Activated CD4-positive, alpha-beta memory T cell treated with anti-CD3 and anti-CD28 coated beads for 36 hours (primary cell): ENCODE measurements around the gene CISH. TPM values are rescaled to one million over a fixed set of nuclear protein-coding genes. Genes with fewer than 3 reads are reported as not detected.

Source experiments
- CTCF ChIA-PET: fragments of 350-600 bp; sonication (Branson Sonifier 250); formaldehyde crosslinking; loops from one replicate; lab custom pipeline; 2021; ENCODE audit warnings: antibody characterized with exemption, inconsistent platforms; lab: Charles Lee
- POLR2A ChIA-PET: fragments of 350-600 bp; sonication (Branson Sonifier 250); formaldehyde crosslinking; loops from one replicate; lab custom pipeline; 2021; ENCODE audit warnings: antibody characterized with exemption; lab: Charles Lee
- DNase-seq: peaks from one replicate; pipeline ENCODE4 v3.0.0-alpha.2; 2020
- H3K27ac Mint-ChIP-seq: one replicate; pipeline ENCODE4 v1.8.0; 2021; ENCODE audit warnings: mixed read lengths
- H3K27me3 Mint-ChIP-seq: one replicate; pipeline ENCODE4 v1.8.0; 2021; ENCODE audit warnings: mixed read lengths
- H3K36me3 Mint-ChIP-seq: one replicate; pipeline ENCODE4 v1.8.0; 2021; ENCODE audit warnings: mixed read lengths
- H3K4me1 Mint-ChIP-seq: one replicate; pipeline ENCODE4 v1.8.0; 2021; ENCODE audit warnings: low read depth, mixed read lengths
- H3K4me3 Mint-ChIP-seq: one replicate; pipeline ENCODE4 v1.8.0; 2021; ENCODE audit warnings: mild to moderate bottlenecking, mixed read lengths
- H3K9me3 Mint-ChIP-seq: one replicate; pipeline ENCODE4 v1.8.0; 2021; ENCODE audit warnings: mixed read lengths
- intact Hi-C: fragments of 100-400 bp; cut with micrococcal nuclease; formaldehyde crosslinking; loops from one replicate; pipeline ENCODE4 v1.15.1; 2023
- total RNA-seq, 2 experiments: library from RNA; stranded (reverse); gene quantifications; one replicate each; pipeline ENCODE4 v1.2.3, GENCODE V29; 2021

The CISH gene
- total RNA-seq, 2 experiments from 2014 or later, result 319 TPM

GRCh38 chr3:50599716-50600118 is 11.9 kb downstream of the CISH start:
- Mint-ChIP-seq H3K27me3 (no peaks in the 10 kb centered on the region), H3K27ac (peak overlapping the region; percentile 100), H3K4me1 (peaks cover 81% of the 10 kb centered on the region), H3K36me3 (peaks cover 65% of the 10 kb centered on the region), H3K9me3 (no peaks in the 10 kb centered on the region), H3K4me3 (peak overlapping the region; percentile 98)
- POLR2A ChIA-PET, result interaction anchor here (6.8 to 24.8 kb wide), 3 partner anchors 10 to 27 kb away, joined by 283 to 1013 read pairs (median 859); partner anchors contain the start of genes C3orf18, CISH, HEMK1 and MAPKAPK3
- intact Hi-C loops, result loop anchor here (5.0 to 10.0 kb wide), 3 partner anchors 257 to 1675 kb away; partner anchors contain the start of genes GNAI2, RASSF1 and WDR82
- CTCF ChIA-PET, result interaction anchor here (7.8 to 20.7 kb wide), 3 partner anchors 10 to 27 kb away, joined by 163 to 908 read pairs (median 221); partner anchors contain the start of genes C3orf18, CISH, HEMK1 and MAPKAPK3
- no peak for DNase-seq

GRCh38 chr3:50599115-50599715 is 12.4 kb downstream of the CISH start:
- Mint-ChIP-seq H3K4me3 (peak overlapping the region; percentile 98), H3K4me1 (peaks cover 82% of the 10 kb centered on the region), H3K27me3 (no peaks in the 10 kb centered on the region), H3K36me3 (peaks cover 61% of the 10 kb centered on the region), H3K9me3 (no peaks in the 10 kb centered on the region), H3K27ac (peak overlapping the region; percentile 100)
- CTCF ChIA-PET, result interaction anchor here (2.2 to 20.7 kb wide), 4 partner anchors 10 to 53 kb away, joined by 6 to 908 read pairs (median 192); partner anchors contain the start of genes C3orf18, CISH, HEMK1 and MAPKAPK3
- intact Hi-C loops, result no loop called here
- peak; percentile 22 for DNase-seq
- POLR2A ChIA-PET, result interaction anchor here (6.8 to 24.8 kb wide), 3 partner anchors 9 to 26 kb away, joined by 283 to 1013 read pairs (median 859); partner anchors contain the start of genes C3orf18, CISH, HEMK1 and MAPKAPK3

GRCh38 chr3:50594253-50594785 is 17.3 kb downstream of the CISH start:
- Mint-ChIP-seq H3K27me3 (no peaks in the 10 kb centered on the region), H3K27ac (peak overlapping the region; percentile 98), H3K4me1 (peaks cover 78% of the 10 kb centered on the region), H3K36me3 (peaks cover 34% of the 10 kb centered on the region), H3K4me3 (no peak overlapping the region), H3K9me3 (no peaks in the 10 kb centered on the region)
- peak; percentile 40 for DNase-seq
- CTCF ChIA-PET, result interaction anchor here (0.7 to 10.3 kb wide), 4 partner anchors 19 to 791 kb away, joined by 3 to 299 read pairs (median 8); partner anchors contain the start of genes CISH, MANF and MAPKAPK3
- intact Hi-C loops, result no loop called here
- POLR2A ChIA-PET, result interaction anchor here (11.1 kb wide), 2 partner anchors 14 to 21 kb away, joined by 510 to 859 read pairs; partner anchors contain the start of genes C3orf18, CISH, HEMK1 and MAPKAPK3

GRCh38 chr3:50592568-50592967 is 19.0 kb downstream of the CISH start:
- peak overlapping the region; percentile 98 for H3K27ac Mint-ChIP-seq
- ChIA-PET POLR2A (interaction anchor here (0.8 to 11.1 kb wide), 3 partner anchors 16 to 256 kb away, joined by 3 to 859 read pairs (median 510); partner anchors contain the start of genes C3orf18, CISH, HEMK1 and MAPKAPK3), CTCF (interaction anchor here (0.8 to 10.3 kb wide), 5 partner anchors 9 to 135 kb away, joined by 3 to 317 read pairs (median 221); partner anchors contain the start of genes CISH, HEMK1 and MAPKAPK3)
- peaks cover 33% of the 10 kb centered on the region for H3K36me3 Mint-ChIP-seq
- peak overlapping the region; percentile 57 for H3K4me3 Mint-ChIP-seq
- peaks cover 81% of the 10 kb centered on the region for H3K4me1 Mint-ChIP-seq
- intact Hi-C loops, result no loop called here
- no peaks in the 10 kb centered on the region for H3K9me3 Mint-ChIP-seq
- DNase-seq, result peak; percentile 38
- H3K27me3 Mint-ChIP-seq, result no peaks in the 10 kb centered on the region

- Mint-ChIP-seq H3K27me3 (no peaks in the 10 kb centered on the region), H3K36me3 (peaks cover 38% of the 10 kb centered on the region), H3K27ac (peak overlapping the region; percentile 98), H3K4me1 (peaks cover 94% of the 10 kb centered on the region), H3K4me3 (peak overlapping the region; percentile 58), H3K9me3 (no peaks in the 10 kb centered on the region)
- ChIA-PET POLR2A (interaction anchor here (1.0 to 11.1 kb wide), 3 partner anchors 17 to 33 kb away, joined by 4 to 859 read pairs (median 510); partner anchors contain the start of genes C3orf18, CISH, HEMK1 and MAPKAPK3), CTCF (interaction anchor here (1.3 to 10.3 kb wide), 9 partner anchors 10 to 63 kb away, joined by 3 to 317 read pairs (median 7); partner anchors contain the start of genes C3orf18, CISH, HEMK1 and MAPKAPK3)
- peak; percentile 65 for DNase-seq
- intact Hi-C loops, result loop anchor here (1.0 kb wide), 1 partner anchor 21 kb away; no protein-coding TSS in a partner anchor
These were observed 20.3 kb downstream of the CISH start for GRCh38 chr3:50591196-50591741.

GRCh38 chr3:50588759-50589433 is 22.7 kb downstream of the CISH start:
- DNase-seq, result no peak
- POLR2A ChIA-PET, result interaction anchor here (11.1 kb wide), 2 partner anchors 16 to 19 kb away, joined by 510 to 859 read pairs; partner anchors contain the start of genes C3orf18, CISH, HEMK1 and MAPKAPK3
- peaks cover 94% of the 10 kb centered on the region for H3K4me1 Mint-ChIP-seq
- H3K4me3 Mint-ChIP-seq, result peak overlapping the region; percentile 68
- CTCF ChIA-PET, result interaction anchor here (0.6 to 10.3 kb wide), 7 partner anchors 11 to 1022 kb away, joined by 3 to 317 read pairs (median 8); partner anchors contain the start of genes CISH, HEMK1 and MAPKAPK3
- no peaks in the 10 kb centered on the region for H3K27me3 Mint-ChIP-seq
- intact Hi-C loops, result loop anchor here (1.0 kb wide), 1 partner anchor 16 kb away; no protein-coding TSS in a partner anchor
- H3K27ac Mint-ChIP-seq, result peak overlapping the region; percentile 98
- H3K36me3 Mint-ChIP-seq, result peaks cover 37% of the 10 kb centered on the region
- no peaks in the 10 kb centered on the region for H3K9me3 Mint-ChIP-seq

- H3K36me3 Mint-ChIP-seq, result peaks cover 42% of the 10 kb centered on the region
- H3K27me3 Mint-ChIP-seq, result no peaks in the 10 kb centered on the region
- intact Hi-C loops, result loop anchor here (1.0 kb wide), 1 partner anchor 15 kb away; no protein-coding TSS in a partner anchor
- H3K4me3 Mint-ChIP-seq, result peak overlapping the region; percentile 68
- peak; percentile 96 for DNase-seq
- CTCF ChIA-PET, result interaction anchor here (1.0 to 10.3 kb wide), 5 partner anchors 13 to 800 kb away, joined by 3 to 317 read pairs (median 221); partner anchors contain the start of genes CISH, HEMK1 and MAPKAPK3
- H3K27ac Mint-ChIP-seq, result peak overlapping the region; percentile 98
- peaks cover 94% of the 10 kb centered on the region for H3K4me1 Mint-ChIP-seq
- H3K9me3 Mint-ChIP-seq, result no peaks in the 10 kb centered on the region
- POLR2A ChIA-PET, result interaction anchor here (11.1 kb wide), 2 partner anchors 15 to 20 kb away, joined by 510 to 859 read pairs; partner anchors contain the start of genes C3orf18, CISH, HEMK1 and MAPKAPK3
These were observed 23.5 kb downstream of the CISH start for GRCh38 chr3:50587806-50588758.

- Mint-ChIP-seq H3K4me3 (peak overlapping the region; percentile 30), H3K9me3 (no peaks in the 10 kb centered on the region), H3K36me3 (peaks cover 45% of the 10 kb centered on the region), H3K4me1 (peaks cover 91% of the 10 kb centered on the region), H3K27me3 (no peaks in the 10 kb centered on the region), H3K27ac (peak overlapping the region; percentile 98)
- ChIA-PET CTCF (interaction anchor here (8.7 to 10.3 kb wide), 3 partner anchors 14 to 26 kb away, joined by 221 to 317 read pairs (median 299); partner anchors contain the start of genes CISH, HEMK1 and MAPKAPK3), POLR2A (interaction anchor here (11.1 kb wide), 2 partner anchors 14 to 21 kb away, joined by 510 to 859 read pairs; partner anchors contain the start of genes C3orf18, CISH, HEMK1 and MAPKAPK3)
- intact Hi-C loops, result no loop called here
- DNase-seq, result peak; percentile 38
These were observed 24.2 kb downstream of the CISH start for GRCh38 chr3:50587373-50587772.

- H3K36me3 Mint-ChIP-seq, result peaks cover 51% of the 10 kb centered on the region
These were observed 24.9 kb downstream of the CISH start for GRCh38 chr3:50586763-50587070.

More at GRCh38 chr3:50586763-50587070, 24.9 kb downstream of the CISH start:
- Mint-ChIP-seq H3K9me3 (no peaks in the 10 kb centered on the region), H3K4me1 (peaks cover 87% of the 10 kb centered on the region), H3K27me3 (no peaks in the 10 kb centered on the region), H3K27ac (peak overlapping the region; percentile 98), H3K4me3 (no peak overlapping the region)
- ChIA-PET POLR2A (interaction anchor here (11.1 kb wide), 2 partner anchors 14 to 22 kb away, joined by 510 to 859 read pairs; partner anchors contain the start of genes C3orf18, CISH, HEMK1 and MAPKAPK3), CTCF (interaction anchor here (8.7 to 10.3 kb wide), 3 partner anchors 14 to 27 kb away, joined by 221 to 317 read pairs (median 299); partner anchors contain the start of genes CISH, HEMK1 and MAPKAPK3)
- intact Hi-C loops, result no loop called here
- no peak for DNase-seq
